Breast epithelium (tissue), 4 donors: Measurements from ENCODE around the gene CCDC160. TPM values are rescaled to one million over a fixed set of nuclear protein-coding genes. Genes with fewer than 3 reads are reported as not detected.

Experiments
- DNase-seq, 2 donors: peaks; one replicate each; pipeline ENCODE4 v3.0.0-alpha.2; 2019; ENCODE audit warnings: low spot score in 2 of 2
- H3K27ac ChIP-seq, 2 donors: fragments of 200-600 bp; sonication (generic) in 1 of 2; one replicate each; pipeline ENCODE4 v1.5.1; 2016 to 2019; ENCODE audit warnings: mild to moderate bottlenecking in 1 of 2
- H3K27me3 ChIP-seq, 2 donors: fragments of 200-600 bp; sonication (generic) in 1 of 2; one replicate each; pipeline versions ENCODE4 v1.5.1 to v1.6.0; 2017 to 2019; ENCODE audit warnings: control low read depth in 1 of 2, mild to moderate bottlenecking in 1 of 2
- H3K36me3 ChIP-seq: fragments of 200-600 bp; one replicate; pipeline ENCODE4 v1.5.1; 2019
- H3K4me1 ChIP-seq, 2 donors: fragments of 200-600 bp; sonication (generic); one replicate each; pipeline ENCODE4 v1.5.1; 2016 to 2019; ENCODE audit warnings: control low read depth in 1 of 2
- H3K4me3 ChIP-seq, 3 donors: fragments of 200-600 bp; sonication (generic); 1 replicate in 2 of 3; 2 replicates in 1 of 3; pipeline ENCODE4 v1.5.1; 2016 to 2019; ENCODE audit warnings: mild to moderate bottlenecking in 3 of 3, moderate library complexity in 2 of 3
- H3K9me3 ChIP-seq, 2 donors: fragments of 200-600 bp; sonication (generic) in 1 of 2; one replicate each; pipeline ENCODE4 v1.5.1; 2016 to 2019; ENCODE audit warnings: control low read depth in 1 of 2
- CTCF ChIP-seq, 3 donors: fragments of 450-650 bp; IDR thresholded peaks; one replicate each; pipeline ENCODE4 v1.5.1; 2016 to 2017; ENCODE audit warnings: antibody characterized with exemption in 3 of 3, mild to moderate bottlenecking in 3 of 3, moderate library complexity in 3 of 3
- POLR2A ChIP-seq: fragments of 450-650 bp; IDR thresholded peaks from one replicate; pipeline ENCODE4 v1.6.1; 2016; ENCODE audit warnings: antibody characterized with exemption, mild to moderate bottlenecking, moderate library complexity
- POLR2AphosphoS5 ChIP-seq, 3 donors: sonication (generic); formaldehyde crosslinking; IDR thresholded peaks; one replicate each; pipeline ENCODE4 v1.6.1; 2017; ENCODE audit warnings: antibody characterized with exemption in 3 of 3
- intact Hi-C: fragments of 100-400 bp; cut with DNase I; formaldehyde crosslinking; loops from one replicate; pipeline ENCODE4 v1.15.1; 2023; ENCODE audit warnings: low total_unique reads
- total RNA-seq, 3 donors: library from RNA; depleted of rRNA; stranded (reverse); fragments of >200 nt; gene quantifications; one replicate each; pipeline ENCODE4 v1.1.0, GENCODE V29; 2016

Gene CCDC160
- total RNA-seq, 3 donors from 2014 or later, result 0.16 to 3.6 (median 2.0) TPM

- no peak overlapping the region for H3K27ac ChIP-seq
Measured at GRCh38 chrX:134241960-134242619, 5.1 kb downstream of the CCDC160 start.

GRCh38 chrX:134244043-134244442, 7.1 kb downstream of the CCDC160 start:
- peaks cover 0 to 37% of the 10 kb centered on the region in 2 donors for H3K27me3 ChIP-seq
- H3K27ac ChIP-seq, result no peak overlapping the region
- no peaks in the 10 kb centered on the region for H3K4me1 ChIP-seq
- intact Hi-C loops, result no loop called here
- no peaks in the 10 kb centered on the region for H3K9me3 ChIP-seq
- DNase-seq, result no peak
- H3K36me3 ChIP-seq, result no peaks in the 10 kb centered on the region
- TF ChIP-seq POLR2AphosphoS5 (IDR thresholded peaks at IDR 0.05) (no peak), CTCF (IDR thresholded peaks at IDR 0.05) (no peak), POLR2A (no peak)
- H3K4me3 ChIP-seq, result no peak overlapping the region

More at GRCh38 chrX:134241960-134242619, 5.1 kb downstream of the CCDC160 start:
- Histone ChIP-seq H3K36me3 (no peaks in the 10 kb centered on the region), H3K27me3 (peaks cover 0 to 39% of the 10 kb centered on the region in 2 donors), H3K4me3 (no peak overlapping the region), H3K9me3 (no peaks in the 10 kb centered on the region), H3K4me1 (no peaks in the 10 kb centered on the region)
- DNase-seq, result no peak
- intact Hi-C loops, result no loop called here
- TF ChIP-seq POLR2AphosphoS5 (IDR thresholded peaks at IDR 0.05), result no peak
- no peak for TF ChIP-seq POLR2A
- no peak for TF ChIP-seq CTCF (IDR thresholded peaks at IDR 0.05)

- Histone ChIP-seq H3K27ac (no peak overlapping the region), H3K4me3 (no peak overlapping the region), H3K9me3 (no peaks in the 10 kb centered on the region), H3K27me3 (peaks cover 0 to 38% of the 10 kb centered on the region in 2 donors), H3K4me1 (no peaks in the 10 kb centered on the region), H3K36me3 (no peaks in the 10 kb centered on the region)
- TF ChIP-seq CTCF (IDR thresholded peaks at IDR 0.05) (no peak), POLR2A (no peak), POLR2AphosphoS5 (IDR thresholded peaks at IDR 0.05) (no peak)
- DNase-seq, result no peak
- intact Hi-C loops, result no loop called here
Measured at GRCh38 chrX:134246282-134246681, 9.3 kb downstream of the CCDC160 start.

GRCh38 chrX:134247492-134247891, 10.5 kb downstream of the CCDC160 start:
- TF ChIP-seq CTCF (IDR thresholded peaks at IDR 0.05) (no peak), POLR2AphosphoS5 (IDR thresholded peaks at IDR 0.05) (no peak), POLR2A (no peak)
- intact Hi-C loops, result no loop called here
- H3K36me3 ChIP-seq, result no peaks in the 10 kb centered on the region
- no peak overlapping the region for H3K4me3 ChIP-seq
- no peak for DNase-seq
- no peaks in the 10 kb centered on the region for H3K4me1 ChIP-seq
- H3K27me3 ChIP-seq, result peaks cover 0 to 33% of the 10 kb centered on the region in 2 donors
- no peak overlapping the region for H3K27ac ChIP-seq
- H3K9me3 ChIP-seq, result no peaks in the 10 kb centered on the region

GRCh38 chrX:134249241-134249640, 12.3 kb downstream of the CCDC160 start:
- Histone ChIP-seq H3K27ac (no peak overlapping the region), H3K4me1 (no peaks in the 10 kb centered on the region), H3K9me3 (no peaks in the 10 kb centered on the region), H3K4me3 (no peak overlapping the region), H3K27me3 (peaks cover 0 to 40% of the 10 kb centered on the region in 2 donors), H3K36me3 (no peaks in the 10 kb centered on the region)
- TF ChIP-seq POLR2AphosphoS5 (IDR thresholded peaks at IDR 0.05), result no peak
- no peak for TF ChIP-seq POLR2A
- no peak for TF ChIP-seq CTCF (IDR thresholded peaks at IDR 0.05)
- DNase-seq, result no peak
- intact Hi-C loops, result no loop called here
